Prostate gland (tissue), 2 donors: ENCODE measurements around the gene ANGPTL2. TPM values are rescaled to one million over a fixed set of nuclear protein-coding genes. Genes with fewer than 3 reads are reported as not detected.

ENCODE experiments used
- DNase-seq: peaks from one replicate; pipeline ENCODE4 v3.0.0-alpha.2; 2019; ENCODE audit warnings: low spot score
- H3K27ac ChIP-seq, 2 donors: fragments of 200-600 bp; sonication (generic); 2 replicates each; pipeline ENCODE4 v1.5.1; 2017 to 2019
- H3K27me3 ChIP-seq: fragments of 200-600 bp; sonication (generic); replicated peaks from 2 replicates; pipeline ENCODE4 v1.5.1; 2019; ENCODE audit not compliant: insufficient read depth
- H3K36me3 ChIP-seq, 2 donors: fragments of 200-600 bp; sonication (generic); 1 replicate in 1 of 2; 2 replicates in 1 of 2; pipeline versions ENCODE4 v1.5.1 to v1.8.1; 2017 to 2019
- H3K4me1 ChIP-seq: fragments of 200-600 bp; sonication (generic); replicated peaks from 2 replicates; pipeline ENCODE4 v1.5.1; 2019
- H3K4me3 ChIP-seq, 2 donors: fragments of 200-600 bp; sonication (generic); 2 replicates each; pipeline ENCODE4 v1.5.1; 2017 to 2019
- H3K9me3 ChIP-seq: fragments of 200-600 bp; sonication (generic); 2 replicates; pipeline ENCODE4 v1.5.1; 2017
- CTCF ChIP-seq, 4 experiments: fragments of 200-600 bp in 2 of 4; fragments of 450-650 bp in 2 of 4; sonication (generic) in 2 of 4; IDR thresholded peaks; 1 replicate in 3 of 4; 2 replicates in 1 of 4; pipeline ENCODE4 v1.5.1; 2016 to 2019; ENCODE audit warnings: antibody characterized with exemption in 4 of 4, mild to moderate bottlenecking in 2 of 4, moderate library complexity in 2 of 4
- POLR2A ChIP-seq: fragments of 450-650 bp; IDR thresholded peaks from one replicate; pipeline ENCODE4 v1.6.1; 2016; ENCODE audit warnings: antibody characterized with exemption, mild to moderate bottlenecking
- POLR2AphosphoS5 ChIP-seq: sonication (generic); formaldehyde crosslinking; IDR thresholded peaks from one replicate; pipeline ENCODE4 v1.6.1; 2017; ENCODE audit warnings: antibody characterized with exemption
- WGBS: methylation state at CpG from one replicate; pipeline ENCODE4 v1.1.5; 2018; 5-methylcytosine and 5-hydroxymethylcytosine counted together
- intact Hi-C: fragments of 100-400 bp; cut with DNase I; formaldehyde crosslinking; loops from one replicate; pipeline ENCODE4 v1.14.2; 2022
- total RNA-seq, 2 donors: library from RNA; depleted of rRNA; stranded (reverse); fragments of >200 nt; gene quantifications; one replicate each; pipeline ENCODE4 v1.1.0, GENCODE V29; 2016

ANGPTL2 gene
- total RNA-seq, 2 donors from 2014 or later = 17.3 to 43.2 TPM

- DNase-seq = no peak
- no peaks in the 10 kb centered on the region for H3K36me3 ChIP-seq
- H3K4me3 ChIP-seq = no peak overlapping the region
- 37% methylated on average over 7 of the region's 7 CpGs for WGBS
- H3K4me1 ChIP-seq = no peaks in the 10 kb centered on the region
- no peaks in the 10 kb centered on the region for H3K27me3 ChIP-seq
- no peak overlapping the region for H3K27ac ChIP-seq
- H3K9me3 ChIP-seq = no peaks in the 10 kb centered on the region
- intact Hi-C loops = loop anchor here (10.0 kb wide), 1 partner anchor 167 kb away; no protein-coding TSS in a partner anchor
- no peak for TF ChIP-seq POLR2A
- no peak for TF ChIP-seq POLR2AphosphoS5
- no peak for TF ChIP-seq CTCF (IDR thresholded peaks at IDR 0.05)
These were observed 10.4 kb downstream of the ANGPTL2 start for GRCh38 chr9:127112056-127112455.

DNA sequence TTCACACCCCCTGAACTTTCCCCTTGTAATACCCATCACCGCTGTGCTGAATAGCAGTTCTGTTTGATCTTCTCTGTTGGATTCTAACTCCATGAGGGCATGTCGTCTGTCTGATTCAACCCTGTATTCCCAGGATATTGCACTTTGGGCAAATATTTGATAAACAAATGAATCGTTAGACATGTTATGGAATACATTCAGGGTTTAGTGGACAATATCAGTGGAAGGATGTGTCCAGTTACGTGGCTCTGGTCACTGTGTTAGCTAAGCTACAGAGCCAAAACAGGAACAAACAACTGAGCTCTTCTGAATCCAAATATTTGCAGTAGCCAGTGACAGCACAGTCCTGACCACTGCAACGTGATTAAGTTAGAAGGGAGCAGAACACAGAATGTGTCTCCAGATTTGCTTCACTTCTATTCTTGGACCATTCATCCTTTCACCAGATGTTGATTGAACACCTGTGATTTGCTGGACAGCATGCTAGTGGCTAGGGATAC is 13.2 kb downstream of the ANGPTL2 start:
- Histone ChIP-seq H3K27ac (peak overlapping the region; percentile 43 to 48), H3K4me3 (no peak overlapping the region), H3K9me3 (no peaks in the 10 kb centered on the region), H3K36me3 (no peaks in the 10 kb centered on the region), H3K4me1 (no peaks in the 10 kb centered on the region), H3K27me3 (no peaks in the 10 kb centered on the region)
- peak; percentile 36 for DNase-seq
- intact Hi-C loops = no loop called here
- WGBS = 52% methylated on average over 5 of the region's 5 CpGs
- no peak for TF ChIP-seq POLR2A
- TF ChIP-seq CTCF (IDR thresholded peaks at IDR 0.05) = no peak
- peak; percentile 74 for TF ChIP-seq POLR2AphosphoS5

GRCh38 chr9:127107929-127108876 is 14.2 kb downstream of the ANGPTL2 start:
- Histone ChIP-seq H3K4me1 (no peaks in the 10 kb centered on the region), H3K27ac (peak overlapping the region; percentile 43 to 48), H3K27me3 (no peaks in the 10 kb centered on the region), H3K4me3 (no peak overlapping the region), H3K36me3 (no peaks in the 10 kb centered on the region), H3K9me3 (no peaks in the 10 kb centered on the region)
- 84% methylated on average over 36 of the region's 38 CpGs for WGBS
- no peak for TF ChIP-seq CTCF (IDR thresholded peaks at IDR 0.05)
- TF ChIP-seq POLR2A = no peak
- no peak for TF ChIP-seq POLR2AphosphoS5
- intact Hi-C loops = no loop called here
- DNase-seq = no peak

DNA sequence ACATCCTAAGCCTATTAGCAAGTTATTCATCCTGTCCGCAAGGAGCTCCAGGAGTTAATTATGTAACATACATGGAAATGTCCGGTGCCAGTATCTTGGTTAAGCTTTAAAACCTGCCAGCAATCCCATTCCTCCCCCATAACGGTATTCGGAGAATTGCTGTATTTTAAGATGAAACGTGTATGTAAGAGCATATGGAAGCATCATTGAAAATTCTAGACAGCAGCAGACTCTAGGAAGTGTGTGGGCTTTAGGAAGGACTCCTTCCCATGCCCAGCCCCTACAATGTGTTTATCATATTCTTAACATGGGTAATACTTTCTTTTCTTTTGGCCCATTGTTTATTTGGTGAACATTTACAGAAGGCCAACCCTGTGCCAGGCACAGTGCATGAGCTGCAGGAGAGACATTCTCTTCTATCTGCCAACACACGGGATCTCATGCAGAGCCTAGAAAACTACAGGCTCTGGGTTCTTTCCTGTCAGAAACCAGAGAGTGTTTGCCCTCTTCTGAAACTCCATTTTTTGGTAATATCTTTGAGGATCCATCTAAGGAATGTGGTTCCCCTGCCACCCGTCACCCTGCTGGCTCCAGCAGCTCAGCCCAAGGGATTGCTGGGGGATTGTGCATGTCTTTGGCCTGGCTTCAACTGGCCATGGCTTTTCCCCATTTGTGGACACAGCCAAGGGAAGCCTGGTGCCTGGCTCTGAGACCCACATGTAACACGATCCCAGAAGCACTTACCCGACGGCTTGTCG is 15.1 kb downstream of the ANGPTL2 start:
- 54% methylated on average over 11 of the region's 11 CpGs for WGBS
- no peak for DNase-seq
- no peaks in the 10 kb centered on the region for H3K27me3 ChIP-seq
- H3K27ac ChIP-seq = no peak overlapping the region
- no peaks in the 10 kb centered on the region for H3K36me3 ChIP-seq
- no peak for TF ChIP-seq POLR2A
- no peaks in the 10 kb centered on the region for H3K9me3 ChIP-seq
- H3K4me1 ChIP-seq = no peaks in the 10 kb centered on the region
- intact Hi-C loops = no loop called here
- H3K4me3 ChIP-seq = no peak overlapping the region

GRCh38 chr9:127106466-127106855 is 16.0 kb downstream of the ANGPTL2 start:
- Histone ChIP-seq H3K36me3 (no peaks in the 10 kb centered on the region), H3K9me3 (no peaks in the 10 kb centered on the region), H3K27ac (no peak overlapping the region), H3K4me1 (no peaks in the 10 kb centered on the region), H3K27me3 (no peaks in the 10 kb centered on the region), H3K4me3 (no peak overlapping the region)
- intact Hi-C loops = no loop called here
- DNase-seq = no peak
- 93% methylated on average over 4 of the region's 4 CpGs for WGBS
- TF ChIP-seq CTCF (IDR thresholded peaks at IDR 0.05) (no peak), POLR2A (no peak), POLR2AphosphoS5 (no peak)
